HEK293T (cell line): Measurements from ENCODE around the gene STK38L.

Source experiments
- CTBP1 ChIP-seq: fragments of 450-650 bp; IDR thresholded peaks from 2 replicates; pipeline ENCODE4 v1.6.1; 2016; ENCODE audit warnings: borderline replicate concordance
- ELF4 ChIP-seq: fragments of 450-650 bp; IDR thresholded peaks from 2 replicates; pipeline ENCODE4 v1.6.1; 2017; ENCODE audit warnings: antibody characterized with exemption
- FOXM1 ChIP-seq: fragments of 450-650 bp; IDR thresholded peaks from 2 replicates; pipeline ENCODE4 v1.6.1; 2017; ENCODE audit warnings: mild to moderate bottlenecking, borderline replicate concordance
- NFRKB ChIP-seq: fragments of 450-650 bp; IDR thresholded peaks from 2 replicates; pipeline ENCODE4 v1.6.1; 2016; ENCODE audit warnings: mild to moderate bottlenecking, moderate library complexity
- SUZ12 ChIP-seq: fragments of 450-650 bp; IDR thresholded peaks from 2 replicates; pipeline ENCODE4 v1.6.1; 2016; ENCODE audit warnings: mild to moderate bottlenecking
- TARDBP ChIP-seq: fragments of 450-650 bp; IDR thresholded peaks from 2 replicates; pipeline ENCODE4 v1.6.1; 2016
- ZNF384 ChIP-seq: fragments of 450-650 bp; IDR thresholded peaks from 2 replicates; pipeline ENCODE4 v1.6.1; 2016

DNA sequence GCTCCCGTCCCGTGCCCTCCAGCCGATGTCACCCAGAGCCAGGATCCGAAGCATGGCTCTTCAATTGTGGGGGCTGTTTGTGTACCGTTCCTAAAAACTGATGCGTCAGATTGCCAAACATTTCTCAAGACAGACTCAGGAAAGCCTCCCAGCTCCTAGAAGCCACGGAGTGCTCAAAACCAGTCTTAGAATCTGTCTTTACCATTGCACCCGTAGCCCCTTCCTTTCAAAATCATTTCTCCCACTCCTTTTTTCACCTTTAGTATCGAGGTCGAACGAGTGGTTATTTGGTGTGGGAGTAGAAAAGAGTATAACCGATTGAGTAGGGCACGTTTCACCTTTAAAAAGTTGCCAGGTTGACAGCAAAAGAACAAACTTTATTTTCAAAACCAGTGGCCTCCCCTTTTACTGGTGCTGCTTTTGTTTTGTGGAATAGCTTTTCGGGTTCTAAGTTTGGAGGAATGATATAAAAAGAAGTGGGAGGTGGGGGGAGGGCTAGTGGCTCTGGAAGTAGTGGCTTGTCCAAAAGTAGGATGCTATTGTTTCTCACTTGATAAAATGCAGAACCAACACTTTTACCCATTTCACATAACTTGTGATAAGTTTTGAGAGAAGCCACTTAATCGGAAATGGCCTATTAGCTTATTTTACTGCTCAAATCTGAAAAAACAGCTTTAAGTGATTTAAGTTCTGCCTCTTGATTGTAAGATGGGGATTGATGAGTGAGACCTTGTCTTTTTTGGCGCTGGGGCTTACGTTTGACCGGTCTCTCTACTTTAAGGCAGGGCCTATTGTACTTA is 803 bp downstream of the STK38L start:
- TF ChIP-seq NFRKB (no peak), ZNF384 (no peak), ELF4 (no peak), FOXM1 (no peak), SUZ12 (no peak), TARDBP (no peak), CTBP1 (no peak)
